KMS-11 (cell line): ENCODE measurements around the gene TBC1D3H.
"Not testable (repeated sequence)": the region's sequence is repeated elsewhere in the genome, so short reads cannot be mapped to it uniquely, and the experiment has no call there.

Experiments
- H2AFZ ChIP-seq: fragments of 200-600 bp; sonication (generic); 2 replicates; pipeline ENCODE4 v1.6.1; 2016; ENCODE audit warnings: antibody characterized with exemption, mixed run types, low read depth
- H3K27ac ChIP-seq: fragments of 200-600 bp; sonication (generic); 2 replicates; pipeline ENCODE4 v1.6.1; 2016; ENCODE audit warnings: mild to moderate bottlenecking, mixed run types
- H3K27me3 ChIP-seq: fragments of 200-600 bp; sonication (generic); 2 replicates; pipeline ENCODE4 v1.6.1; 2017; ENCODE audit warnings: mild to moderate bottlenecking, low read depth, mixed run types, moderate library complexity; ENCODE audit not compliant: insufficient read depth
- H3K36me3 ChIP-seq: fragments of 200-600 bp; sonication (generic); 2 replicates; pipeline ENCODE4 v1.6.1; 2017; ENCODE audit warnings: mild to moderate bottlenecking, mixed run types; ENCODE audit not compliant: insufficient read depth
- H3K4me1 ChIP-seq: fragments of 200-600 bp; sonication (generic); 2 replicates; pipeline ENCODE4 v1.6.1; 2016; ENCODE audit warnings: mild to moderate bottlenecking, low read depth, mixed run types; ENCODE audit not compliant: poor library complexity, severe bottlenecking
- H3K4me2 ChIP-seq: fragments of 200-600 bp; sonication (generic); 2 replicates; pipeline ENCODE4 v1.7.0; 2016; ENCODE audit warnings: mild to moderate bottlenecking, mixed run types
- H3K4me3 ChIP-seq: fragments of 200-600 bp; sonication (generic); IDR thresholded peaks from 2 replicates; pipeline ENCODE4 v1.6.1; 2017; ENCODE audit warnings: low read depth, low read length, mixed read lengths; ENCODE audit not compliant: insufficient read depth
- H3K79me2 ChIP-seq: fragments of 200-600 bp; sonication (generic); 2 replicates; pipeline ENCODE4 v1.6.1; 2016; ENCODE audit warnings: low read depth, mixed run types; ENCODE audit not compliant: insufficient read depth
- H3K9ac ChIP-seq: fragments of 200-600 bp; sonication (generic); 2 replicates; pipeline ENCODE4 v1.6.1; 2016; ENCODE audit warnings: mild to moderate bottlenecking, mixed run types
- H4K20me1 ChIP-seq: fragments of 200-600 bp; sonication (generic); 2 replicates; pipeline ENCODE4 v1.6.1; 2016; ENCODE audit warnings: mild to moderate bottlenecking, mixed run types; ENCODE audit not compliant: insufficient read depth

Gene TBC1D3H

GRCh38 chr17:36388385-36389245 is at the start of gene TBC1D3H:
Gene TBC1D3H (minus strand): TSS chr17:36388435. CDS start chr17:36386895, 1,540 bp downstream.
- H4K20me1 ChIP-seq, H2AFZ ChIP-seq, H3K36me3 ChIP-seq, H3K27me3 ChIP-seq, H3K27ac ChIP-seq, H3K4me3 ChIP-seq, H3K4me1 ChIP-seq, H3K79me2 ChIP-seq, H3K9ac ChIP-seq, H3K4me2 ChIP-seq: not testable (repeated sequence)

DNA sequence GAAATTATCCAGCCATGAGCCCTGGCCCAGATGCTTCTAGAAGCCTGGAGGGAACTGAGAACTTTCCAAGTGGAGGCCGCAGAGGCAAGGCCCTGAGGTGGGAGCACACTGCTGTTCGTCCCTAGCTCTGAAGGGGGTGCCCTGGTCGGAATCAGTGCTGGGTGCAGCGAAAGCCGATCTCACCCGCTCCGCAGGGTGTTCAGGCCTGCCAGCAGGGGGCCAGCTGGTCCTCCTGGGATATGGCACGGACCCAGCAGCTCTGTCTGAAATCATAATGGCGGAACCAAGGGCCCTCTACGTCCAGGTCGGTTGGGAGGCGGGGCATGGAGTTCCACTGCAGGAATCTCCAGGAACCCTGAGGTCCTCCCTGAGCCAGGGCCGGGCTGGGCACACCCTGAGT is 40.7 kb upstream of the TBC1D3H start:
- not testable (repeated sequence) for H3K36me3 ChIP-seq, H4K20me1 ChIP-seq, H3K27me3 ChIP-seq, H3K79me2 ChIP-seq, H3K9ac ChIP-seq, H2AFZ ChIP-seq, H3K4me3 ChIP-seq, H3K4me2 ChIP-seq, H3K27ac ChIP-seq, H3K4me1 ChIP-seq

GRCh38 chr17:36415180-36415941 is 27.1 kb upstream of the TBC1D3H start:
- H3K4me3 ChIP-seq, H3K27me3 ChIP-seq, H3K4me1 ChIP-seq, H3K4me2 ChIP-seq, H3K79me2 ChIP-seq, H2AFZ ChIP-seq, H4K20me1 ChIP-seq, H3K36me3 ChIP-seq, H3K27ac ChIP-seq, H3K9ac ChIP-seq: not testable (repeated sequence)

DNA sequence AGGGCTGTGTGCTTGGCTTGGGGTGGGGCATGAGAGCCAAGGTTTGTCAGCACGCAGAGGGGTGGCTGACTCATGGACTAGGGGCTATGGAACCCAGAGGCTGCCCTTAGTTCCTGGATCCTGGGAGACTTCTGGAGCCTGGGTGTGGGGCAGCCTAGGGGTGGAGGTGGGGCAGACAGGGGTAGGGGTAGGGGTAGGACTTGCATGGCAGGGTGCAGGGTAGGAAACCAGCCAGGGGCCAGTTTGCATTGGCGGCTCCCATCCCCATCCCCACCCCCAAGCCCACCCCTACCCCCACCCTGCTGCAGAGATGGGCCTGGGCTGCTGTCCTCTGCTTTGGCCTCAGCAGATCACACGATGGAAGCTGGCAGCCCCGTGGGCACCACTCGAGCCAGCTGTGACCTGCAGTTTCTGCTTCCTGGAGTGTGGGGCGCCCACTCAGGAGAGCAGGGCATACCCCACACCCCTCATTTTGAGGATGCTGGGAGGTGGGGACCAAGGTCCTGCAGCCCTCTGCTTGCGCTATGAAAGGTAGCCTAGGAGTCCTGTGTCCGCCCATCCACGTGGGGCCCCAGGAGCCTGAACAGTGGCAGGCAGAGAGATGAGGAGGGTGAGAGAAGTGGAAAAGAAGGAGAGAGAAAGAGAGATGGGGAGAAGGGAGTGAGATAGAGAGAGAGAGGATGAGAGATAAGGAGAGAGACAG is 2.9 kb upstream of the TBC1D3H start:
- H3K27ac ChIP-seq, H3K4me1 ChIP-seq, H3K79me2 ChIP-seq, H3K27me3 ChIP-seq, H3K4me3 ChIP-seq, H3K9ac ChIP-seq, H4K20me1 ChIP-seq, H3K36me3 ChIP-seq, H3K4me2 ChIP-seq, H2AFZ ChIP-seq: not testable (repeated sequence)

DNA sequence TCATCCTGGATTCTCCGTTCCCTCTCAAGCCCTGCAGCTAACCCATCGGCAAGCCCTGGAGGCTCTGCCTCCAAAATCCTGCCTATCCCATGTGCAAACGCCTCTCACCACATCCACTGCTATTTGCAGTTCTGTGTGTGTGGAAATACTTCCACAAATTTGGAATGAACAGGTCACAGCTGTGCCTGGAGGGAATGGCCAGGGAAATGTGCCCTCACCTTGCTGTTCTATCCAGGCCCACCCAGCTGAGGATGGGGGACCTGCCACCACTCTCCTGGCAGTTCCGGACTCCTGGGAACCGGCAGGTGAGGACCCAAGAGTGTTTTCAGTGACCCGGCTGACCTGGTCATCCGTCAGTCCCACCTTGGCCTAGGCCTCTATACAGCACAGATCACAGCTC is 12.3 kb downstream of the TBC1D3H start:
- not testable (repeated sequence) for H3K36me3 ChIP-seq, H3K79me2 ChIP-seq, H3K9ac ChIP-seq, H3K4me2 ChIP-seq, H3K27me3 ChIP-seq, H4K20me1 ChIP-seq, H3K27ac ChIP-seq, H2AFZ ChIP-seq, H3K4me1 ChIP-seq, H3K4me3 ChIP-seq

DNA sequence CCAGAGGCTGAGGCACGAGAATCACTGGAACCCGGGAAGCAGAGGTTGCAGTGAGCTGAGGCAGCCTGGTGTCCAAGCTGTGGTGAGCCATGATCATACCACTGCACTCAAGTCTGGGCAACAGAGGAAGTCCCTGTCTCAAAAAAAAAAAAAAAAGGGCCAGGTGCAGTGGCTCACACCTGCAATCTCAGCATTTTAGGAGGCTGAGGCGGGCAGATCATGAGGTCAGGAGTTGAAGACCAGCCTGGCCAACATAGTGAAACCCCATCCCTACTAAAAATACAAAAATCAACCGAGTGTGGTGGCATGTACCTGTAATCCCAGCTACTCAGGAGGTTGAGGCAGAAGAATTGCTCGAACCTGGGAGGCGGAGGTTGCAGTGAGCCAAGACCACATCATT is 25.7 kb downstream of the TBC1D3H start:
- not testable (repeated sequence) for H3K36me3 ChIP-seq, H3K4me3 ChIP-seq, H3K4me2 ChIP-seq, H3K27ac ChIP-seq, H3K4me1 ChIP-seq, H2AFZ ChIP-seq, H3K79me2 ChIP-seq, H4K20me1 ChIP-seq, H3K9ac ChIP-seq, H3K27me3 ChIP-seq
